Measurements from ENCODE around the gene ANK2.

GRCh38 chr4:113358784-113359183, 309.3 kb downstream of the ANK2 start:
- no peak for TF ChIP-seq CTCF (optimal IDR thresholded peaks at IDR 0.05 in 1 of 3, IDR thresholded peaks at IDR 0.05 in 1 of 3, conservative IDR thresholded peaks at IDR 0.05 in 1 of 3; ENCODE audit: extremely low read depth in 1 of 3, insufficient read depth in 2 of 3, low read length in 3 of 3)
- no peak for TF ChIP-seq EZH2 (IDR thresholded peaks at IDR 0.05; ENCODE audit: low read length)
